K562 (cell line): ENCODE results near the gene DCP1B. TPM values are rescaled to one million over a fixed set of nuclear protein-coding genes. Genes with fewer than 3 reads are reported as not detected.
A peak's percentile ranks its signal among the peaks of the same experiment; 100 is the strongest.

Source experiments
- ATAC-seq: fragments of 200-7000 bp; cut with Tn5 transposase; 3 replicates; pipeline ENCODE4 v1.9.1; 2020; ENCODE audit warnings: moderate library complexity
- BruUV-seq: library from RNA; stranded (reverse); fragments of 400-500 nt; replicated peaks from 2 replicates; lab custom pipeline; 2021; lab: Mats Ljungman, UMichigan
- CTCF ChIA-PET: fragments of 300-600 bp; formaldehyde crosslinking; extraction: SDS; loops from one replicate; lab custom pipeline; 2021; ENCODE audit warnings: low intra/inter-chr PET ratio; lab: Yijun Ruan, JAX
- POLR2A ChIA-PET: fragments of 300-600, 350-650 bp; sonication (Branson Sonifier 250); formaldehyde crosslinking; extraction: SDS; loops from one replicate; lab custom pipeline; 2021; ENCODE audit warnings: antibody characterized with exemption, inconsistent platforms; lab: Yijun Ruan, JAX
- DNase-seq, 4 experiments: peaks; one replicate each; pipeline versions ENCODE4 v3.0.0 to v3.0.0-alpha.2; 2011 to 2018; ENCODE audit warnings: low spot score in 3 of 4, mixed read lengths in 3 of 4; ENCODE audit errors: extremely low read depth in 1 of 4
- FAIRE-seq: peaks from 2 replicates; lab custom pipeline; 2011; peaks lifted over from hg19 to GRCh38; lab: Jason Lieb, UNC
- H2AFZ ChIP-seq: 2 replicates; pipeline ENCODE4 v1.6.0; 2011; ENCODE audit warnings: low read depth, low read length, control low read depth, inconsistent platforms
- H3K27ac ChIP-seq: fragments of 200-600 bp; 3 replicates; pipeline ENCODE4 v1.8.0; 2011; ENCODE audit warnings: low read depth, mild to moderate bottlenecking, control low read depth, inconsistent platforms, low read length, moderate library complexity, mixed read lengths; ENCODE audit errors: extremely low read depth
- H3K27me3 ChIP-seq, 2 experiments: fragments of 300-600 bp in 1 of 2; 2 replicates in 1 of 2; 3 replicates in 1 of 2; pipeline versions ENCODE4 v1.6.0 to v1.8.0; 2011; ENCODE audit warnings: inconsistent platforms in 2 of 2, low read length in 2 of 2, mild to moderate bottlenecking in 1 of 2, mixed read lengths in 1 of 2, moderate library complexity in 1 of 2; ENCODE audit not compliant: control insufficient read depth in 2 of 2, insufficient read depth in 2 of 2
- H3K36me3 ChIP-seq: fragments of 300-600 bp; 3 replicates; pipeline ENCODE4 v1.8.0; 2011; ENCODE audit warnings: mild to moderate bottlenecking, low read length, inconsistent platforms; ENCODE audit not compliant: control insufficient read depth, insufficient read depth
- H3K4me1 ChIP-seq, 2 experiments: fragments of 200-600 bp in 1 of 2; replicated peaks in 1 of 2; 2 replicates in 1 of 2; 3 replicates in 1 of 2; pipeline versions ENCODE4 v1.5.1 to v1.8.0; 2011; ENCODE audit warnings: inconsistent platforms in 2 of 2, low read length in 2 of 2, mild to moderate bottlenecking in 1 of 2, mixed read lengths in 1 of 2, moderate library complexity in 1 of 2; ENCODE audit not compliant: control insufficient read depth in 2 of 2, insufficient read depth in 2 of 2
- H3K4me2 ChIP-seq: 2 replicates; pipeline ENCODE4 v1.6.1; 2011; ENCODE audit warnings: low read length, control low read depth, inconsistent platforms, mixed read lengths; ENCODE audit not compliant: insufficient read depth
- H3K4me3 ChIP-seq: fragments of 200-600 bp; sonication (generic), shearing (Covaris generic); 2 replicates; pipeline ENCODE4 v1.5.1; 2016; ENCODE audit warnings: control low read depth, inconsistent platforms
- H3K79me2 ChIP-seq: fragments of 200-600 bp; 3 replicates; pipeline ENCODE4 v1.8.0; 2011; ENCODE audit warnings: low read length, inconsistent platforms; ENCODE audit not compliant: control insufficient read depth, insufficient read depth
- H3K9ac ChIP-seq, 2 experiments: 2 replicates each; pipeline versions ENCODE4 v1.6.0 to v1.6.1; 2011; ENCODE audit warnings: low read depth in 2 of 2, low read length in 2 of 2, control low read depth in 1 of 2, inconsistent platforms in 1 of 2, mild to moderate bottlenecking in 1 of 2, mixed read lengths in 1 of 2; ENCODE audit not compliant: insufficient read depth in 1 of 2
- H3K9me1 ChIP-seq: one replicate; pipeline ENCODE4 v1.6.0; 2011; ENCODE audit warnings: inconsistent platforms, mild to moderate bottlenecking, low read length, moderate library complexity; ENCODE audit not compliant: control insufficient read depth, insufficient read depth
- H3K9me3 ChIP-seq: replicated peaks from 2 replicates; pipeline ENCODE4 v1.5.1; 2011; ENCODE audit warnings: low read depth, low read length, inconsistent platforms; ENCODE audit not compliant: control insufficient read depth, insufficient read depth
- H4K20me1 ChIP-seq: replicated peaks from 2 replicates; pipeline ENCODE4 v1.6.1; 2011; ENCODE audit warnings: low read length, inconsistent platforms, mixed read lengths; ENCODE audit not compliant: control insufficient read depth, insufficient read depth
- C11orf30 ChIP-seq: fragments of 450-650 bp; IDR thresholded peaks from 2 replicates; pipeline ENCODE4 v1.6.1; 2016; ENCODE audit warnings: low read depth, mild to moderate bottlenecking
- HCFC1 ChIP-seq: IDR thresholded peaks from 2 replicates; pipeline ENCODE4 v1.6.1; 2012; ENCODE audit warnings: low read depth, low read length, improper control_type of control experiment
- STAT5B ChIP-seq: fragments of 250-450 bp; sonication (Bioruptor Pico); IDR thresholded peaks from 2 replicates; pipeline ENCODE4 v1.8.0; 2021; ENCODE audit warnings: mild to moderate bottlenecking, inconsistent platforms
- ZBTB1 ChIP-seq: sonication (generic); formaldehyde crosslinking; IDR thresholded peaks from 2 replicates; pipeline ENCODE4 v1.8.1; 2023; ENCODE audit warnings: missing genetic modification reagents, low read depth, mild to moderate bottlenecking, borderline replicate concordance
- ZNF311 ChIP-seq: fragments of 250-450 bp; sonication (Bioruptor Pico); IDR thresholded peaks from 2 replicates; pipeline ENCODE4 v1.4.0; 2020; ENCODE audit warnings: mild to moderate bottlenecking, moderate library complexity
- ZNF316 ChIP-seq: fragments of 450-650 bp; IDR thresholded peaks from 2 replicates; pipeline ENCODE4 v1.6.1; 2016
- ZNF780A ChIP-seq: fragments of 250-450 bp; sonication (Bioruptor Pico); IDR thresholded peaks from 2 replicates; pipeline ENCODE4 v1.5.0; 2021; ENCODE audit warnings: mild to moderate bottlenecking
- WGBS: fragments of 100-300 bp; shearing (Covaris generic); methylation state at CpG from one replicate; pipeline ENCODE4 v1.1.6; 2016; ENCODE audit warnings: low coverage, mixed read lengths; ENCODE audit not compliant: insufficient coverage; ENCODE audit errors: missing lambda C conversion rate; 5-methylcytosine and 5-hydroxymethylcytosine counted together
- in situ Hi-C: fragments of 300-500 bp; cut with MboI; formaldehyde crosslinking; loops from 4 replicates; pipeline ENCODE4 v1.15.0; 2018; ENCODE audit warnings: inconsistent platforms, mixed read lengths
- intact Hi-C: fragments of 100-400 bp; cut with micrococcal nuclease; formaldehyde crosslinking; loops from 2 replicates; pipeline ENCODE4 v1.14.2; 2022
- polyA plus RNA-seq, 8 experiments: library from polyadenylated mRNA; depleted of rRNA in 4 of 8; stranded (reverse) in 5 of 8; unstranded in 3 of 8; fragments of >200 nt; fragmentation: Nextera tagmentation in 2 of 8; fragmentation: Illumina TruSeq in 1 of 8; extraction: Ambion mirVana in 2 of 8; extraction: Trizol in 1 of 8; gene quantifications; 2 replicates each; pipeline versions ENCODE4 v1.2.1 to v1.2.3, GENCODE V29; 2011 to 2014; ENCODE audit warnings: inconsistent platforms in 1 of 8, missing spikeins in 1 of 8
- total RNA-seq, 7 experiments: library from RNA; depleted of rRNA in 6 of 7; stranded (reverse); fragments of >200 nt in 6 of 7; fragmentation: Illumina TruSeq in 2 of 7; extraction: Trizol in 2 of 7; gene quantifications; 2 replicates each; pipeline versions ENCODE4 v1.2.1 to v1.2.3, GENCODE V29; 2011 to 2021; ENCODE audit warnings: low replicate concordance in 1 of 7

The DCP1B gene
- total and polyA plus RNA-seq, 9 of the 15 experiments (the other 6 are each of a cell fraction or from before 2014, with no cell fraction given): 0.83 to 7.3 (median 3.4) TPM

GRCh38 chr12:1962051-1963020 is 41.9 kb downstream of the DCP1B start:
- POLR2A ChIA-PET: no interaction called here
- BruUV-seq: no TSS peak
- no peaks in the 10 kb centered on the region for H3K9me3 ChIP-seq
- no peaks in the 10 kb centered on the region for H3K4me1 ChIP-seq
- 57% methylated on average over 4 of the region's 5 CpGs for WGBS
- no peak overlapping the region for H2AFZ ChIP-seq
- no peak overlapping the region for H3K27ac ChIP-seq
- FAIRE-seq: no peak
- CTCF ChIA-PET: no interaction called here
- in situ Hi-C loops: no loop called here
- intact Hi-C loops: no loop called here
- no peak overlapping the region for H3K9ac ChIP-seq
- H3K27me3 ChIP-seq: no peaks in the 10 kb centered on the region
- H3K4me2 ChIP-seq: no peak overlapping the region
- no peak for DNase-seq
- TF ChIP-seq ZBTB1 (CRISPR knock-in tag) (no peak), ZNF780A (no peak), ZNF316 (peak; percentile 71), ZNF311 (CRISPR knock-in tag) (no peak), C11orf30 (peak; percentile 38; the same call in 1 of the 2 replicates), HCFC1 (no peak), STAT5B (no peak)
- H3K36me3 ChIP-seq: no peaks in the 10 kb centered on the region
- no peak for ATAC-seq
- H3K79me2 ChIP-seq: no peaks in the 10 kb centered on the region
- no peak overlapping the region for H3K4me3 ChIP-seq
- no peaks in the 10 kb centered on the region for H3K9me1 ChIP-seq
- H4K20me1 ChIP-seq: no peaks in the 10 kb centered on the region
